ENCODE results near the gene AQP10. TPM values are rescaled to one million over a fixed set of nuclear protein-coding genes. Genes with fewer than 3 reads are reported as not detected.

The AQP10 gene
- total and polyA plus RNA-seq, 9 of the 15 experiments (the other 6 are each of a cell fraction or from before 2014, with no cell fraction given) = 0.37 to 9.7 (median 1.9) TPM

DNA sequence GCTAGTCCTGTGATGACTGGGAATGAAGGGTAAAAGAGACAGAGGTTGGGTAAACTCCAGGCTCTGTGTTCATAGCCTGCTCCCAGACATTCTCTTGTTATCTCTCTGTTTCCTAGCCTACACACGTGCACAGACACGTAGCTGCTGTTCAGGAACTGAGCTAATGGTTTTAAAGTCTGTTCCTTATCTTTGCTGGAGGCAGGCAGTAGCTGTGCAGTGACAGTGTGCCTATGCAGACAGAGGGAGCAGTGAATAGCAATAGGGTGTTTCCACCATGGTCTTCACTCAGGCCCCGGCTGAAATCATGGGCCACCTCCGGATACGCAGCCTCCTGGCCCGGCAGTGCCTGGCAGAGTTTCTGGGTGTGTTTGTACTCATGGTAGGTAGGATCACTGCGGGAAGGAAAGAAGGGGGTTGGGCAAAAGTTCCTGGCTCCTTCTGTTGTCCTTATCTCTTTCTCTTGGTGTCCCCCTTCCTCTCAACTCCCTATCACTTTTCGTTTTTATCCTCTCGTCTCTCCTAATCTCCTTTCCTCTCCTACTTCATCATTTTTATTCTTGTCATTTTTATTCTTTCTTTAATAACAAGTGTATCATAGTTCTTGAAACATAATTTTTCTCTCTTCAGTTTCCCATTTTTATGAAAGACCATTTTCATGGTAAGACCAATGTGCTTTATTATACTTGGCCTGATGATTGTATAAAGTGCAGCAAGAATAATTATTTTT is at the start of gene AQP10 (continued):
- TF ChIP-seq ZNF175 (CRISPR knock-in tag; IDR thresholded peaks at IDR 0.05; ENCODE audit: low read depth) = no peak
- peak; percentile 31; the same call in 1 of the 2 replicates for TF ChIP-seq USF2 (CRISPR knock-in tag; IDR thresholded peaks at IDR 0.05)
- no peak for TF ChIP-seq NCOA6 (IDR thresholded peaks at IDR 0.05)
- peak; percentile 59 for TF ChIP-seq POLR2G (IDR thresholded peaks at IDR 0.05; ENCODE audit: low read depth, low read length)
- TF ChIP-seq SFPQ (IDR thresholded peaks at IDR 0.05; ENCODE audit: low read depth, low read length) = no peak
- no peak for TF ChIP-seq IRF2 (CRISPR knock-in tag; IDR thresholded peaks at IDR 0.05)
- TF ChIP-seq ZNF23 (CRISPR knock-in tag; IDR thresholded peaks at IDR 0.05) = no peak
- TF ChIP-seq, protein P1, sequence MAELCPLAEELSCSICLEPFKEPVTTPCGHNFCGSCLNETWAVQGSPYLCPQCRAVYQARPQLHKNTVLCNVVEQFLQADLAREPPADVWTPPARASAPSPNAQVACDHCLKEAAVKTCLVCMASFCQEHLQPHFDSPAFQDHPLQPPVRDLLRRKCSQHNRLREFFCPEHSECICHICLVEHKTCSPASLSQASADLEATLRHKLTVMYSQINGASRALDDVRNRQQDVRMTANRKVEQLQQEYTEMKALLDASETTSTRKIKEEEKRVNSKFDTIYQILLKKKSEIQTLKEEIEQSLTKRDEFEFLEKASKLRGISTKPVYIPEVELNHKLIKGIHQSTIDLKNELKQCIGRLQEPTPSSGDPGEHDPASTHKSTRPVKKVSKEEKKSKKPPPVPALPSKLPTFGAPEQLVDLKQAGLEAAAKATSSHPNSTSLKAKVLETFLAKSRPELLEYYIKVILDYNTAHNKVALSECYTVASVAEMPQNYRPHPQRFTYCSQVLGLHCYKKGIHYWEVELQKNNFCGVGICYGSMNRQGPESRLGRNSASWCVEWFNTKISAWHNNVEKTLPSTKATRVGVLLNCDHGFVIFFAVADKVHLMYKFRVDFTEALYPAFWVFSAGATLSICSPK (IDR thresholded peaks at IDR 0.05; ENCODE audit: borderline replicate concordance) = no peak
- TF ChIP-seq ASH1L (IDR thresholded peaks at IDR 0.05; ENCODE audit: borderline replicate concordance, low read depth, partially characterized antibody) = no peak
- TF ChIP-seq ZNF224 (CRISPR knock-in tag; IDR thresholded peaks at IDR 0.05) = no peak
- TF ChIP-seq, protein P2, sequence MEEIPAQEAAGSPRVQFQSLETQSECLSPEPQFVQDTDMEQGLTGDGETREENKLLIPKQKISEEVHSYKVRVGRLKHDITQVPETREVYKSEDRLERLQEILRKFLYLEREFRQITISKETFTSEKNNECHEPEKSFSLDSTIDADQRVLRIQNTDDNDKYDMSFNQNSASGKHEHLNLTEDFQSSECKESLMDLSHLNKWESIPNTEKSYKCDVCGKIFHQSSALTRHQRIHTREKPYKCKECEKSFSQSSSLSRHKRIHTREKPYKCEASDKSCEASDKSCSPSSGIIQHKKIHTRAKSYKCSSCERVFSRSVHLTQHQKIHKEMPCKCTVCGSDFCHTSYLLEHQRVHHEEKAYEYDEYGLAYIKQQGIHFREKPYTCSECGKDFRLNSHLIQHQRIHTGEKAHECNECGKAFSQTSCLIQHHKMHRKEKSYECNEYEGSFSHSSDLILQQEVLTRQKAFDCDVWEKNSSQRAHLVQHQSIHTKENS (CRISPR knock-in tag; IDR thresholded peaks at IDR 0.05) = no peak
- no peak for TF ChIP-seq POLR2H (tag; IDR thresholded peaks at IDR 0.05; ENCODE audit: low read depth)
- peak; percentile 86 for TF ChIP-seq MTA3 (IDR thresholded peaks at IDR 0.05; ENCODE audit: borderline replicate concordance)
- TF ChIP-seq CBX5 (IDR thresholded peaks at IDR 0.05; ENCODE audit: borderline replicate concordance, low read depth) = 0 out of 2 replicates have a peak, but pooled peaks have one; percentile 58
- no peak for TF ChIP-seq RBBP5 (IDR thresholded peaks at IDR 0.05; ENCODE audit: borderline replicate concordance, insufficient read depth, low read length, poor library complexity, severe bottlenecking)
- 0 out of 2 replicates have a peak, but pooled peaks have one; percentile 41 for TF ChIP-seq SUPT5H (IDR thresholded peaks at IDR 0.05)
- TF ChIP-seq GATAD2B (IDR thresholded peaks at IDR 0.05; ENCODE audit: borderline replicate concordance) = no peak
- no peak for TF ChIP-seq COPS2 (conservative IDR thresholded peaks at IDR 0.05)
- no peak; the same call in 1 of the 2 replicates for TF ChIP-seq GABPA (tag; conservative IDR thresholded peaks at IDR 0.05; ENCODE audit: low read depth)
- no peak for TF ChIP-seq ZFP1 (CRISPR knock-in tag; IDR thresholded peaks at IDR 0.05)
